Measurements from ENCODE around the gene PCDH9.
"Not testable (repeated sequence)": the region's sequence is repeated elsewhere in the genome, so short reads cannot be mapped to it uniquely, and the experiment has no call there.

The PCDH9 gene

DNA sequence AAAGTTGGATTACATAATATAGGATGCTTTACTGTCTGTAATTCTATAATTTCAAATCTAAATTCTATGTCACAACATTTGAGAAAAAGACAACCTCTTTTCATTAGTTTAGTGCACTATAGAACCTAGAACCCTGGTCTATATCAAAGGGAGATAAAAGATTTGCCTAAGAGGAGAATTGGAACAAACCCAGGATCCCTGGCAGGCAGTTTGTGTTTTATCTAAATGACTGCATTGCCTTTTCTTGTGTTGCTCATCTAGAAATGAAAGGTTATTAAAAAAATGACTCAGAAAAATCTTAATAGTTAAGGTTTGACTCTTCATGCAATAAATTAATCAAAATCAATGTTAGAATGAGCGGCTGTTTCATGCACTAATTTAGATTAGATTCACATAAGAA lies 96.7 kb downstream of the PCDH9 start:
- DNase-seq (ENCODE audit: low read depth in 1 of 2, low spot score in 1 of 2) = no peak

DNA sequence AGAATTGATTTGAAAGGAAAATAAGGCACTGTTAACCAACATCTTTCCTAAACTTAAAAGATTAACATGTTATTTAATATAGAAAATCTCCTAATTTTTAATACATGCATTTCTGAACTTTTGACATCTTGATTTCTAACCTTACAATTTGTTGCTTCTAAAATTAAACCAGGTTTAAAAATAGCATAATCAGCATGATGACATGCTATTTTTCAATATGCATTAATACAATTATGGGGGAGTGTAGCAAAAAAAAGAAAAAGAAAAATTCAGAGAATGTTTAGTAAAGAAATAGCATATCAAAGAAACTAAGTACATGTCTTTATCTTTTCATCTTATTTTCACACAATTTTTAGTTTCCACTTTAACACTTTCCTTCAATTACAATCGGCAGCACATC lies 98.7 kb downstream of the PCDH9 start:
- no peak for DNase-seq (ENCODE audit: low read depth in 1 of 2, low spot score in 1 of 2)

DNA sequence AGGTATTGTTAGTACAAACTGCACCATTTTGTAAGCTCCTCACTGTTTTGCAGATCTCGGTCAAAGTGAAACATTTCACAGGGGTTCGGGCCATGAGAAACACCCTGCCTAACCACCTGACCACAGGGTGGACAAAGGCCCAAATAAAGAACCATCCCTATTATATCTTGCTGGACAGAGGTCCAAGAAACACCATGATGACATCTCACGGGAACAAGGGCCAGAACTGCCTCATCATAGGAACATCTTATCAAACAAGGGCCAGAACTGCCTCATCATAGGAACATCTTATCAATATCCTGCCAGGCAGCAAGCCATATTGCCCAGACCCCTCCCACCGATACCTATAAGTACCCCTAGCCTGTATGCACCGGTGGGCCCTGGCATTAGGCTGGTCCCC lies 99.7 kb downstream of the PCDH9 start:
- DNase-seq (ENCODE audit: low read depth in 1 of 2, low spot score in 1 of 2) = no peak

DNA sequence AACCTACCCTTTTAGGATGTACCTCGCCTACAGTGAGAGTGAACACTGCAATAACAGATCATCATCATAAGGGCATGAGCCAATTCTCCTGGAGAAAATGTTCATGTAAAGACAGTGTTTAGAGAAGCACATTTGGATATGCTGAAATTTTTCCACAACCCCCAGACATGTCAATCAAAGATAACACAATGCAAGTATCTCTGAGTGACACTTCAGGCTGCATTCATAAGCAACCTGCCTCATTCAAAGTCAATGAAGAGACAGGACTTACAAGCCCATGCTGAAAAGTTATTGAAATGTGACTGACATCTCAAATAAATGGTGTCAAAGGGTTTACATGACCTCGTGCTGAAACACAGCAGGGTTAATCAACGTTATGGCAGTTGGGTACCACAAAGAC lies 102.0 kb downstream of the PCDH9 start:
- DNase-seq (ENCODE audit: low read depth in 1 of 2, low spot score in 1 of 2) = no peak

DNA sequence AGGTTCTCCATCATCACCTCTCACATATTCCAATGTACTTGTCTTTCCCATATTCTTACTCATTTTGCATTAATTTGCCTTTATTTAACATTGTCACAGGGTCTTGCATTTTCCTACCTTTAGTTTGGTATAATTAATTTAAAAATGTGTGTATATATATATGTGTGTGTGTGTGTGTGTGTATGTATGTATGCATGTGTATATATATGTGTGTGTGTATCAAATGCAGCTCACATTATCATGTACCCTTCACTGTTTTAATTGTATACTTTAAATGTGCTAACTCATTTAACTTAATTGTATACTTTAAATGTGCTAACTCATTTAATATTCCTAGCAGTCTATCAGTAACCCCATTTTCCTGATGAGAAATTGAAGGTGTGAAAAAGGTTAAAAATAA lies 104.5 kb downstream of the PCDH9 start:
- no peak for DNase-seq (ENCODE audit: low read depth in 1 of 2, low spot score in 1 of 2)

DNA sequence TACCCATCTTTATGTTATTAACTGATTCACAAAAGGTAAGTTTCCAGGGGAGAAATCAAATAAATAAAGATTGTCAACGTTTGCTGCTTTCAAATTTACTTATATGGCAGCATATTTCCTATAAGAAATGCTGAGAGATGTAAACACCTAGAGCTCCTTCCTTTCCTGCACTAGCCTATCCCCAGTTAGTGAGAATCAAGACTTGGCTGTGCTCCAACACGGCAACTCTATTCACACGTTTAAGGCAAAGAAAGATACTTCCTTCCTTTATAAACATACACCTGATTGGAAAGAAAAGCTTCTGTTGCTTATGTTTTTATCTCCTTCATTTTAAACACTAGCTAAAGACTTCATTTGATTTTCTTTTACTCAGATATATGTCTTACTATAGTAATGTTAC lies 107.0 kb downstream of the PCDH9 start:
- no peak for DNase-seq (ENCODE audit: low read depth in 1 of 2, low spot score in 1 of 2)

DNA sequence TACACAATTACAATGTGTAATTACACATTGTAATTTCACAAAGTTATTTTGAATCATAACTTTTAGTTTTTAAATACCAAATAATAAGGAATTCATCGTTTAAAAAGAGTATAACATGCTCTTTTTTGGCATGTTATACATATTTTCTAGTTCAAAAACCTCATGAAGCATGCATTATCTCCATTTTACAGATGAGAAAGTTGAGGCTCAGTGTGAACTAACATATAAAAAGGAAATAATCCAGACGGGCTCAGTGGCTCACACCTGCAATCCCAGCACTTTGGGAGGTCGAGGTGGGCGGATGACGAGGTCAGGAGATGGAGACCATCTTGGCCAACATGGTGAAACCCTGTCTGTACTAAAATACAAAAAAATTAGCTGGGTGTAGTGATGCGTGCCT lies 107.9 kb downstream of the PCDH9 start:
- no peak for DNase-seq (ENCODE audit: low read depth in 1 of 2, low spot score in 1 of 2)

DNA sequence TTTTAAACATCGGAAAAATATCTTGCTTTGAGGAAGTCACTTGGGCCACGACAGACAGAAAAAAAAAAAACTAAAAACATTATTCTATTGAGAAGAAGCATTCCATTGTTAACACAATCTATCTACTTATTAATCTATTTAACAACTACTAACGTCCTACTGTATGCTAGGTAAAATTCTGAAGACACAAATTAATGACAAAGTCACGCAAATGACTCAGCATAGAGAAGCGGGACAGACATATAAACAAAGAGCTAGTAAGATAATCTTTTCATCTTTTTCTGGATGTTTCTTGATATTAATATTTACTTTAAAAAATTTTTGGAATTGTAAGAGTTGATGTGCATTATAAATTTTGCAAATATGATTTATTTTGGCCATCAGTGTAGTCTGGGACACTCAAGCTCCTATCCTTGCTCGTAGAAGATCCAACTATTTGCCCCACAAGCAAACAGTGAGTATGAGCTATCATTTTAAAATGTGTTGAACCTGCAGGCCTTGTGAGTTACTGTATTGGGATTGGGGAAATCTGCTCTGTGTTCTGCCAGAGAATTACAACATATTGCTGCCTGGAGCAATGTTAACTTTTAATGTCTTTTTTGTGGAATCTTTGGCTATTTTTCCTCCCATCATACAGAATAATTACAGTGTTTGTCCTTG lies 109.1 kb downstream of the PCDH9 start:
- no peak for DNase-seq (ENCODE audit: low read depth in 1 of 2, low spot score in 1 of 2)

DNA sequence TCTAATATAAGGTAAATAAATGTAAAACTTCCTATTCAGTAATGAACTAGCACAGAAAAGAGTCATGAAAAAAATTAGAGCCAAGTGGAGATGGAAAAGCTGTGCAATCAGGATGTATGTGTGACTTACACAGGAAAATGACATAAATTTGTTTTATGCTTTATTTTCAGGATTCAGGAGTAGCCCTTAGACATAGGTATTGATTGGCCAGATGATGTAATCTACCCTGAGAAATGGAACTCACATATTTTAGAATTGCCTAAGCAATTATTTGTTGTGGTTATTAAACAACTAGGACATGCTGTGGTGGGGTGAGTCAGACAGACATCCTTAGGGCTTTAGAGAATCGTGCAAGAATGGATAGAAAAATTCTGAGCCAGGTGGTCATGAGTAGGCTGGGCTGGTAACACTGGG lies 110.6 kb downstream of the PCDH9 start:
- DNase-seq (ENCODE audit: low read depth in 1 of 2, low spot score in 1 of 2) = no peak

DNA sequence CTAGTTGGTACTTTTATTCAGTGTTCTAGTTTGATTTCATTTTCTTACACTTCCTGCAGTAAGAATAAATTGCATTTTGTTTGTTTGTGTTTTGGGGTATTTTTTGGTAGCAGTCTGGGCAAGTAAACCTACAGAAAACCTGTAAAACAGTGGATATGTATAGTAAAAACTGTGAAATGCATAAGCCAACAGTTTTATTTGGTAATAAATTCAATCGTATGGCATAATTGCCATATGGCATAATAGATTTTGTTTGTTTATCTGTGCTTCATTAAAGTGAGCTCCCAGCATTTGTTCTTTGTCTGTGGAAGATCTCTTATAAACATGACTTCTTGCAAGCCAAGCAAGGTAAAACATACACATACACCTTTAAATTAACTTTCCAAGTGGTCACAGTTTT lies 111.9 kb downstream of the PCDH9 start:
- no peak for DNase-seq (ENCODE audit: low read depth in 1 of 2, low spot score in 1 of 2)

DNA sequence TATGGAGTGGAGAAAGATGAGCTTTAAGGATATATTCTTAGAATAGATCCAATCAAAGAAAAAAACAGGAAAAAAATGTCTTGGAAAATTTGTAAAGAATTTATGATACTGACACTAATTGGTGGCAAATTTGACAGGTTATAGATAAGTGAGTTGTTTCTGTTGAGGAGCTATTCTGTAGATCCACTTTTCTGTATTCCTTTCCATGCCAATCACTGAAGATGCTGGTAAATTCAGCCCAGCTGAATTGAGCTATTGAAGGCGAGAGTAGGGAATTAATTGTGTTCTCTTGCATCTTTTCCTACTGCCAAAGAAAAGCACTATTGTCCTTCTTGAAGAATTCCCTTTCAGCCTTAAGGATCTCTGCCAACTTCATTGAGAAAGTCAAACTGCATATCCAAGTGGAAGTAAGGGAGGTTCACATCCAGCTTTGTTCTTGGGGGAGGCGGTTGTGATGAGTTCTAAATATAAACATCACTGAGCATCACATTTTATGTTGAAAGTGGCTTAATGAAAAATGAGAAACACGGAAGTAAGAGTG lies 113.1 kb downstream of the PCDH9 start:
- DNase-seq (ENCODE audit: low read depth in 1 of 2, low spot score in 1 of 2) = no peak

DNA sequence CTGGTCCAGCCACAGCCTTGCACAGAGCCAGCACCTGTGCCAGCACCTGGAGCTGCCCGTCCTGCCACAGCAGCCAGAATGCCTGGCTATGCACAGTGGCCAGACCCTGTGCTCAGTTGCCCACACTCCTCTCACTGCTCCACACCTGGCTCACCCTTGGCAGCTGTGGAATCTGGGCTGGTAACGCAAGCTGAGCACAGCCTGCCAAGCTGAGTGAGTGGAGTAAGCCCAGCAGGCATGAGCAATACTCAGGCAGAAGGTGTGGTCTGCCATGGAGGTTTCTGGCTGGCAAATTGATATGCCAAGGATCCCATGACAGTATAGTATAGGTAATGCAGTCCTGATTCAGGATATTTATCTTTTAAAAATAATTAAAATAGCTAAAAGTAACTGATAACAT lies 122.2 kb downstream of the PCDH9 start:
- DNase-seq (ENCODE audit: low read depth in 1 of 2, low spot score in 1 of 2) = no peak

DNA sequence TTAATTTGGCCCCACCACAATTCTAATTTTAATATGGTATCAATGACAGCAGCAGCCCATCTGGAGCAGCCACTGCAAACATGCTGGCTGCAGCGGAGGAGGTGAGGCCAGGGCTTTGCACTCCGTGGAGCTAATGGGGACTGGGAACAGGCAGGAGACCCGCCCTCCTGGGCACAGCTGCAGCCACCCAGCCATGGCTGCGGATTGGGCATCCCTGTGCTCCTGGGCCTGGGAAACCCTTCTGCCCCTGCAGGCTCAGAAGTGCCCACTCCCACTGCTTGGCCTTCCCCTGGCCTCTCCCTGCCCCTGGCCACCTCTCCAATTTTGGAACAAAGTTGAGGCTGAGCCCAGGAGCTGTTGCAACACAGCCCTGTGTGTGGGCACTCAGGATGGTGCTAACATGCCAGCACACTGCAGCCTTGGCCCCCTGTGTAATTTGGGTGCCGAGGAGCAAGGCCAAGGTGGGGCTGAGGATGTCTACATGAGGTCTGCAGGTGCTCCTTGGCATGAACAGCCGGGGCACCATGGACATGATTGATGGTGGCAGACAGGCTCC lies 123.6 kb downstream of the PCDH9 start:
- no peak for DNase-seq (ENCODE audit: low read depth in 1 of 2, low spot score in 1 of 2)

DNA sequence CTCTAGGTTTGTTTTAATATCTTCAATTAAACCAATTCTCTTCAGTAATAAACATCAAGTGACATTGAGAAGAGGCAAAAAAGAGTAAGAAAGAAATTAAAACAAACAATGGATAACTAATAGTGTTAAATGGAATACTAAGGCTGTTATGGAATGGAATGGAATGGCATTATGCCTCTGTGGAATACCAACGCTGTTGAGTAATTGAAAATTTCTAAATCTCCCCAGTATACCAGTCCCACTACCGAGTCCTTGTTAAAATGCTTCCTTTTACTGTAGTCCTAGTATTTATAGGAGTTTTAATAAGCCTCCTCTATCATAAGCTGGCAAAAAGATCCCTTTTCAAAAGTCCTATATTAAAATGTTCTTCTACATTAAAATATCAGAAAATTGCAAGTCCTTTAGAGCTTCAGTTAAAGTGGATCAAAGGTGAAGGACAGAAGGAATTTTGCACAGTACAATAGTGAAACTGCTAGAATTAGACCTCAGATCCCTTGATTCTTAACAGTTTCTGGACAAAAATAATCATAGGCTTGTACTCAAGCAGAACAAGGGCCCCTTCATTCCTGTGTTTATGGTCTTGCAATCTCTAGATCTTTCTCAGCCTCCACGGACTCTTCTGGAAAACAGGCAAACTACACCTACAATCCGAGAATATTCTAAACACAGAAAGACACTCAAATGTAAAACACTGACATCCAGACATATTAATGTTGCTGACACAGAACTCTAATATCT lies 128.2 kb downstream of the PCDH9 start:
- DNase-seq (ENCODE audit: low read depth in 1 of 2, low spot score in 1 of 2) = no peak

DNA sequence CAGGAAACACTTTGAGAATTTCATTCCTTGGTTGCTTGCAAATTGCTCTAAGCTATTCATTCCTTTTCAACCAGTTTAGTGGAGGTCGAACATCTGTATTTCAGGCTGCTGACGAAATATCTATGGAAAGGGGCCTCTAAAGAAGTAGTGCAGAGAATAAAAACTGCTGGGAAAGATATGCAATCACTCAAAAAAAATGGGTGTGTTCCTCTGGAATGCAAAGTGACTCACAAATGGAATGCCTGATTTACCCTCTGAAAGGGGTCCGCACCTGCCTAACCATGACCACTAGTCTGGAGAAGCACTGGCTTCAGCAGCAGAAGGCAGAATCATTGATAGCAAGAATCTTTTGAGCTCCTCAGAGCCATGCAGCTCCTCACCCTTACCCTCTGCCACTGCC lies 129.4 kb downstream of the PCDH9 start:
- no peak for DNase-seq (ENCODE audit: low read depth in 1 of 2, low spot score in 1 of 2)

DNA sequence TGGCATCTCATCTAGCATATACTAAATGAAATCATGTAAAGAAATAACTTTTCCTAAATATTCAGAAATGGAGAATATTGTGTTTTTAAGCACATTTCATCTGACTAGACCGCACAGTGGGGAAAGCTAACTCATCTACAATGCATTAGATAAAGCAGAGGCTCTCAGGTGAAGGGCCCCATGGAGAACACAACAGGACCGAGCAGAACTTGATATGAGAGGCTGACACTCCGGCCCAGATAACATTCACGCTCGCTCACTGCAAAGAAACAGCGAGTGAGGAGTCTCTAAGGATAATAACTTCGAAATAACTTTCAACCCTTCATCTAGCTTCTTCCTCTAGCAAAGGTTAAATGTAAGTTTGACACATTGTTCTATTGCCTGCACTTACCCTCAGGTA lies 130.6 kb downstream of the PCDH9 start:
- no peak for DNase-seq (ENCODE audit: low read depth in 1 of 2, low spot score in 1 of 2)

DNA sequence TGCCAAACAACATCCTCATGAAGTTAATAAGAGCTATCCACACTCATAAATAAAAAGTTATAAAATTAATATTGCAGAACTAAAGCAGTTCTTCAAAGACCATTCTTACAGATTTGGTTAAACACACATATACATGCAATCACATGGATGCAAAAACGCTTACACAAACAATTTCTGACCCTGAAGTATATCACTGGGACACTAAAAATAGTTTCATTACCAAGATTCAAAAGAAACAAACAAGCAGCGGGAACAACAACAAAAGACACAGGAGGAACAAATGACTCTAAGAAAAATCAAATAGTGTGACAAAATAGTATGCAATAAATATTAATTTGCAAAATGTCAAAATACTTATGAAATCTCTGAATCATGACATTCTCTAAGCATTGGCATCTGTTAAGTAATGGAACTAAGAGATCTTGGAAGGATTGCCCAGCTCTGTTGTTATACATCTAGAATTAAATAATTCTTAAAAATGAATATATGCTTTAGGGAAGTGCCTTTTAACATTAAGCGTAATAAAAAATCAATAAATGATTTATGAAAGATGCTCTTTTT lies 132.2 kb downstream of the PCDH9 start:
- DNase-seq (ENCODE audit: low read depth in 1 of 2, low spot score in 1 of 2) = no peak

DNA sequence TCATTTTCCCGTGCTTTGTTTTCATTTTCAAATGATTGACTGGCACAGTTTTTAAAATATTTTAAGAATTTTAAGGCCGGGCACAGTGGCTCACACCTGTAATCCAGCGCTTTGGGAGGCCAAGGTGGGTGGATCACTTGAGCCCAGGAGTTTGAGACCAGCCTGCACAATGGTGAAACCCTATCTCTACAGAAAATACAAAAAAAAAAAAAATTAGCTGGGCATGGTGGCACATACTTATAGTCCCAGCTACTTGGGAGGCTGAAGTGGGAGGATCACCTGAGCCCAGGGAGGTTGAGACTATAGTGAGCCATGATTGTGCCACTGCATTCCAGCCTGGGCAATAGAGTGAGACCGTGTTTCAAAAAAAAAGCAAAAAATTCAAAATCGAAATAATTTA lies 133.2 kb downstream of the PCDH9 start:
- DNase-seq (ENCODE audit: low read depth in 1 of 2, low spot score in 1 of 2) = not testable (repeated sequence)

DNA sequence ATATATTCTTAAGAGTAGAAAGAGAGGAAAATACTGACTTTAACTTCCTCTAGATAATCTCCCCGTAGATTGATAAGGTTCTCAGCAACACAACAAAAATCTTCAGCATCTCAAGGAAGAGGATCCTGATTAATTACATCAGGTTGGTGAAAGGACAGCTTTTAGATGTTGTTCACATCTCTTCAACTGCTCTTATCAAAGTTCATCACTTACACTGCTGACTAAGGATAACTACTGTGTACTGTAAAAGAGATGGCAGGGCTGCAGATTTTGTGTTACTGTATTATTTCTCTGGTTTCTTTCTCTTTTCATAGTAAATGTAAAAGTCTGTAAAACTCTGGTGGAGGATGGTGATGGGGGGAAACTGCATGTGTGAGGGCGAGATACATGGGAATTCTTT lies 133.7 kb downstream of the PCDH9 start:
- DNase-seq (ENCODE audit: low read depth in 1 of 2, low spot score in 1 of 2) = no peak

DNA sequence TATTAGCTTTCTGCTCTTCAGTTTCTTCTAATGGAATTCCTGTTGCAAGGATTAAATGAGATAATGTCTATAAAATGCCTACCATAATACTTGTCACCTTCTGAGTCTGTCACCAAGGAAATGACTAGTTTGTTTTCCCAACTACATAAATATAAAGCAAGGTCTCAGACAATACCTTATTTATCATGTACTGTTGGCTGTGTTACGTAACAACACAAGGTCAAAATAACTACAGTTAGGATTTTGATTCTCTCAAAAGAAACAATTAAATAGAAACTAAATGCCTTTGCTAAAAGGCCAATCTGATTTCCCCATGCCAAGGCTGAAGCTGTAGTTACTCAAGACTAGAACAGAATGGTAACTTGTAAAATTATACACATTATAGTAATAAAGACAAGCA lies 134.5 kb downstream of the PCDH9 start:
- no peak for DNase-seq (ENCODE audit: low read depth in 1 of 2, low spot score in 1 of 2)

DNA sequence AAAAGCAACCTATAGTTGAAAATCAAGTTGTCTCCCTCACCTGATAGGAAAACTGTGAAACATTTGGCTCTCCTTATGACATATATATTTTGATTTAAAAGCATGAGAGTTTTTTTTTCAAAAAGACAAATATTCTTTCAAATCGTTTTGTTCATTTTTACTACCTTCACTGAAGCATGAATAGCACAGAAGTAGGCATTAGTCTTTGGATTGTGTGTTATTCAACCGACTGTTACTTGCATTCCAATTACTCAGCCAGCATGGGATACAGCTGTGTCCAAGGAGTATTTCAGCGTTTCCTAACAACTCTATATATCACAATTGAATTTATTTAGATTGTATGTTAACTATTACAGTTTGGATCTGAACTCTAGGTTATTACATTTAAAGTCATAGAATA lies 135.2 kb downstream of the PCDH9 start:
- DNase-seq (ENCODE audit: low read depth in 1 of 2, low spot score in 1 of 2) = no peak

DNA sequence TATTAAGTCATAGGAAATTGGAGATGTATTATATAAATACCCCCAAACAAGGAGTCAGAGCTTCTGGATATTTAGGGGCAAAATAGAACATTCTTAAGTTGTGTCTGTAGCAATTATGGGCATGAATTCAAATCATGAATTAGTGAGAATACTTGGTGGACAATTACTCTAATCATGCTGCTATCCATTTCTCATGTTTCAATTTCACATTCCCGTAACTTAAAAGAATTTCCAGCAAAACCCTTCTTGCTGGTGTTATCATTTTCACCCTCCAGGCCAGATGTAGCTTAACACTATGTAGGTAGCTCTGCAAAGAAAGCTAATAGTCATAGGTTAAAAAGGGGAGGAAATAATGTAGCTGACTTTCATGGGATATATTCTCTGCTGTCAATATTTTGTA lies 136.1 kb downstream of the PCDH9 start:
- DNase-seq (ENCODE audit: low read depth in 1 of 2, low spot score in 1 of 2) = no peak
